H1 (cell line): Measurements from ENCODE around the gene CD300LG. TPM values are rescaled to one million over a fixed set of nuclear protein-coding genes. Genes with fewer than 3 reads are reported as not detected.

Source experiments
- CTCF ChIA-PET: fragments of 300-600 bp; sonication (Branson Sonifier 250); formaldehyde crosslinking; loops from one replicate; lab custom pipeline; 2021; ENCODE audit not compliant: partially characterized antibody; lab: Charles Lee
- POLR2A ChIA-PET: fragments of 300-600 bp; sonication (Branson Sonifier 250); formaldehyde crosslinking; loops from one replicate; lab custom pipeline; 2021; ENCODE audit warnings: inconsistent platforms; ENCODE audit not compliant: partially characterized antibody; lab: Charles Lee
- DNase-seq, 2 experiments: peaks; one replicate each; pipeline versions ENCODE4 v3.0.0 to v3.0.0-alpha.2; 2010 to 2022; ENCODE audit warnings: low spot score in 2 of 2, low read depth in 1 of 2, mixed read lengths in 1 of 2
- FAIRE-seq: peaks from 2 replicates; lab custom pipeline; 2011; peaks lifted over from hg19 to GRCh38; lab: Jason Lieb, UNC
- H2AFZ ChIP-seq: 2 replicates; pipeline ENCODE4 v1.8.1; 2012; ENCODE audit warnings: low read length, inconsistent platforms
- H2AK5ac ChIP-seq: 2 replicates; pipeline ENCODE4 v1.6.1; 2013; ENCODE audit warnings: low read depth, low read length
- H2BK120ac ChIP-seq: replicated peaks from 2 replicates; pipeline ENCODE3; 2013; ENCODE audit warnings: low read depth, low read length, inconsistent platforms
- H2BK12ac ChIP-seq: 2 replicates; pipeline ENCODE4 v1.6.1; 2013; ENCODE audit warnings: low read depth, low read length
- H2BK15ac ChIP-seq: 2 replicates; pipeline ENCODE4 v1.6.1; 2013; ENCODE audit warnings: low read length
- H2BK20ac ChIP-seq: 2 replicates; pipeline ENCODE4 v1.6.1; 2013; ENCODE audit warnings: low read length
- H2BK5ac ChIP-seq: 2 replicates; pipeline ENCODE4 v1.6.1; 2013; ENCODE audit warnings: low read depth, low read length
- H3K14ac ChIP-seq: 2 replicates; pipeline ENCODE4 v1.6.1; 2013; ENCODE audit warnings: inconsistent platforms; ENCODE audit not compliant: insufficient read length
- H3K18ac ChIP-seq: 2 replicates; pipeline ENCODE4 v1.6.1; 2013; ENCODE audit warnings: low read length; ENCODE audit errors: extremely low read depth
- H3K23ac ChIP-seq: 2 replicates; pipeline ENCODE4 v1.6.1; 2013; ENCODE audit warnings: inconsistent platforms; ENCODE audit not compliant: insufficient read length
- H3K23me2 ChIP-seq: 2 replicates; pipeline ENCODE4 v1.6.1; 2013; ENCODE audit warnings: low read depth, low read length
- H3K27ac ChIP-seq: 2 replicates; pipeline ENCODE4 v1.6.1; 2011; ENCODE audit warnings: low read depth, low read length, inconsistent platforms
- H3K27me3 ChIP-seq, 4 experiments: replicated peaks in 1 of 4; 1 replicate in 1 of 4; 2 replicates in 3 of 4; pipeline versions ENCODE4 v1.6.1 to v1.8.1; 2011 to 2013; ENCODE audit warnings: low read length in 3 of 4, mild to moderate bottlenecking in 3 of 4, inconsistent platforms in 2 of 4, mixed read lengths in 2 of 4, moderate library complexity in 1 of 4; ENCODE audit not compliant: control insufficient read depth in 3 of 4, insufficient read depth in 3 of 4; ENCODE audit errors: extremely low read depth in 1 of 4
- H3K36me3 ChIP-seq, 4 experiments: 2 replicates each; pipeline versions ENCODE4 v1.6.1 to v1.8.1; 2011 to 2013; ENCODE audit warnings: mild to moderate bottlenecking in 4 of 4, low read length in 3 of 4, moderate library complexity in 2 of 4, control low read depth in 1 of 4, inconsistent platforms in 1 of 4; ENCODE audit not compliant: insufficient read depth in 4 of 4, control insufficient read depth in 2 of 4
- H3K4ac ChIP-seq: replicated peaks from 2 replicates; pipeline ENCODE3; 2013; ENCODE audit warnings: low read length, low read depth, mixed read lengths, inconsistent platforms; ENCODE audit not compliant: insufficient read length
- H3K4me1 ChIP-seq, 4 experiments: replicated peaks in 1 of 4; 1 replicate in 1 of 4; 2 replicates in 3 of 4; pipeline versions ENCODE4 v1.6.1 to v1.8.1; 2011 to 2013; ENCODE audit warnings: low read length in 3 of 4, inconsistent platforms in 2 of 4, mixed read lengths in 1 of 4; ENCODE audit not compliant: insufficient read depth in 4 of 4, control insufficient read depth in 3 of 4
- H3K4me2 ChIP-seq, 2 experiments: 2 replicates each; pipeline versions ENCODE4 v1.6.1 to v1.8.1; 2011 to 2013; ENCODE audit warnings: low read depth in 2 of 2, low read length in 2 of 2, control low read depth in 1 of 2, inconsistent platforms in 1 of 2, mild to moderate bottlenecking in 1 of 2; ENCODE audit not compliant: insufficient read depth in 1 of 2
- H3K4me3 ChIP-seq, 4 experiments: fragments of 200-600, 300-600 bp in 1 of 4; sonication (generic), shearing (Covaris generic), sonication (Bioruptor Twin) in 1 of 4; 2 replicates each; pipeline versions ENCODE4 v1.5.1 to v1.8.1; 2011 to 2016; ENCODE audit warnings: low read length in 4 of 4, low read depth in 3 of 4, control low read depth in 2 of 4, inconsistent platforms in 2 of 4, mild to moderate bottlenecking in 2 of 4, mixed read lengths in 1 of 4, moderate library complexity in 1 of 4; ENCODE audit not compliant: insufficient read depth in 2 of 4; ENCODE audit errors: extremely low read depth in 1 of 4
- H3K56ac ChIP-seq: replicated peaks from 2 replicates; pipeline ENCODE3; 2013; ENCODE audit warnings: low read depth, mild to moderate bottlenecking, mixed read lengths, low read length, inconsistent platforms; ENCODE audit not compliant: insufficient read length
- H3K79me1 ChIP-seq: 2 replicates; pipeline ENCODE4 v1.6.1; 2013; ENCODE audit warnings: low read depth, low read length, control low read depth
- H3K79me2 ChIP-seq, 2 experiments: 2 replicates each; pipeline versions ENCODE4 v1.6.1 to v1.8.1; 2012 to 2013; ENCODE audit warnings: low read length in 2 of 2, mild to moderate bottlenecking in 2 of 2, inconsistent platforms in 1 of 2; ENCODE audit not compliant: insufficient read depth in 2 of 2, control insufficient read depth in 1 of 2
- H3K9ac ChIP-seq, 4 experiments: replicated peaks in 1 of 4; 1 replicate in 1 of 4; 2 replicates in 3 of 4; pipeline versions ENCODE4 v1.6.1 to v1.8.1; 2011 to 2013; ENCODE audit warnings: low read depth in 3 of 4, low read length in 3 of 4, control low read depth in 2 of 4, mild to moderate bottlenecking in 2 of 4, moderate library complexity in 2 of 4, inconsistent platforms in 1 of 4; ENCODE audit errors: extremely low read depth in 1 of 4
- H3K9me3 ChIP-seq, 2 experiments: 2 replicates each; pipeline versions ENCODE4 v1.6.1 to v1.8.1; 2012 to 2013; ENCODE audit warnings: mild to moderate bottlenecking in 2 of 2, moderate library complexity in 2 of 2, control low read depth in 1 of 2, inconsistent platforms in 1 of 2, low read depth in 1 of 2, low read length in 1 of 2, mixed read lengths in 1 of 2; ENCODE audit not compliant: insufficient read depth in 2 of 2
- H4K20me1 ChIP-seq, 2 experiments: replicated peaks in 1 of 2; 2 replicates each; pipeline versions ENCODE3 to v1.8.1; 2011 to 2013; ENCODE audit warnings: inconsistent platforms in 2 of 2, low read length in 2 of 2, mild to moderate bottlenecking in 1 of 2; ENCODE audit not compliant: insufficient read depth in 2 of 2, control insufficient read depth in 1 of 2
- H4K5ac ChIP-seq: 2 replicates; pipeline ENCODE4 v1.6.1; 2013; ENCODE audit warnings: low read length, low read depth, mixed read lengths, inconsistent platforms; ENCODE audit not compliant: insufficient read length
- H4K8ac ChIP-seq: 2 replicates; pipeline ENCODE4 v1.8.0; 2013; ENCODE audit warnings: mild to moderate bottlenecking, moderate library complexity, low read length, inconsistent platforms; ENCODE audit not compliant: insufficient read depth; ENCODE audit errors: extremely low read depth
- H4K91ac ChIP-seq: replicated peaks from 2 replicates; pipeline ENCODE3; 2013; ENCODE audit warnings: low read length, mixed read lengths, inconsistent platforms; ENCODE audit not compliant: insufficient read length
- CBX8 ChIP-seq: fragments of 300-800, 300-1000 bp; sonication (generic); IDR thresholded peaks from 2 replicates; pipeline ENCODE4 v1.7.1; 2016; ENCODE audit warnings: low read depth, low read length, borderline replicate concordance
- CTBP2 ChIP-seq: IDR thresholded peaks from 2 replicates; pipeline ENCODE4 v1.7.0; 2011; ENCODE audit warnings: borderline replicate concordance, mild to moderate bottlenecking, moderate library complexity, mixed read lengths, low read length; ENCODE audit not compliant: insufficient read depth, insufficient read length
- FOSL1 ChIP-seq: IDR thresholded peaks from 2 replicates; pipeline ENCODE4 v1.6.1; 2011; ENCODE audit warnings: mild to moderate bottlenecking, low read depth, low read length, moderate library complexity; ENCODE audit not compliant: insufficient read depth
- GABPA ChIP-seq: IDR thresholded peaks from 2 replicates; pipeline ENCODE4 v1.6.1; 2011; ENCODE audit warnings: mild to moderate bottlenecking, low read length, moderate library complexity, borderline replicate concordance; ENCODE audit not compliant: insufficient read depth
- KDM4A ChIP-seq: IDR thresholded peaks from one replicate; pipeline ENCODE4 v1.7.1; 2012; ENCODE audit warnings: low read depth, mild to moderate bottlenecking, moderate library complexity, low read length, inconsistent platforms; ENCODE audit not compliant: severe bottlenecking
- MAFK ChIP-seq: IDR thresholded peaks from 2 replicates; pipeline ENCODE4 v1.6.1; 2012; ENCODE audit warnings: low read depth, mild to moderate bottlenecking, improper control_type of control experiment, low read length
- NRF1 ChIP-seq: IDR thresholded peaks from 2 replicates; pipeline ENCODE4 v1.6.1; 2011; ENCODE audit warnings: mild to moderate bottlenecking, low read depth, low read length, improper control_type of control experiment
- RAD21 ChIP-seq, 2 experiments: IDR thresholded peaks in 1 of 2; conservative IDR thresholded peaks in 1 of 2; 2 replicates each; pipeline ENCODE4 v1.6.1; 2011; ENCODE audit warnings: low read depth in 2 of 2, low read length in 2 of 2, improper control_type of control experiment in 1 of 2, inconsistent platforms in 1 of 2, mild to moderate bottlenecking in 1 of 2, moderate library complexity in 1 of 2
- SIRT6 ChIP-seq: IDR thresholded peaks from one replicate; pipeline ENCODE4 v1.7.1; 2012; ENCODE audit warnings: low read length, inconsistent platforms
- SP4 ChIP-seq: IDR thresholded peaks from 2 replicates; pipeline ENCODE4 v1.6.1; 2012; ENCODE audit warnings: low read length, inconsistent platforms
- SRF ChIP-seq: IDR thresholded peaks from 2 replicates; pipeline ENCODE4 v1.6.1; 2011; ENCODE audit warnings: mild to moderate bottlenecking, low read depth, low read length, moderate library complexity
- TAF7 ChIP-seq: optimal IDR thresholded peaks from 2 replicates; pipeline ENCODE3; 2011; ENCODE audit warnings: low read depth, mild to moderate bottlenecking, inconsistent platforms, low read length, moderate library complexity, borderline replicate concordance
- TBP ChIP-seq: IDR thresholded peaks from 2 replicates; pipeline ENCODE4 v1.6.1; 2011; ENCODE audit warnings: low read depth, low read length, improper control_type of control experiment
- whole genome bisulfite sequencing, 2 experiments: shearing (Covaris generic) in 1 of 2; methylation state at CpG; one replicate each; pipeline versions ENCODE4 v1.1.6 to v1.1.7; 2013 to 2015; ENCODE audit warnings: low lambda C conversion rate in 2 of 2, mixed read lengths in 2 of 2, inconsistent platforms in 1 of 2, low coverage in 1 of 2, missing lambda C conversion rate in 1 of 2; ENCODE audit not compliant: insufficient replicate concordance in 2 of 2, insufficient coverage in 1 of 2, insufficient read length in 1 of 2; ENCODE audit errors: extremely low coverage in 1 of 2, missing lambda C conversion rate in 1 of 2; 5-methylcytosine and 5-hydroxymethylcytosine counted together
- polyA plus RNA-seq, 7 experiments: library from polyadenylated mRNA; depleted of rRNA in 3 of 7; stranded (reverse) in 5 of 7; unstranded in 2 of 7; fragments of >200 nt in 5 of 7; fragments of 200-250 nt in 2 of 7; gene quantifications; 1 replicate in 5 of 7; 2 replicates in 1 of 7; 4 replicates in 1 of 7; pipeline versions ENCODE4 v1.2.1 to v1.2.3, GENCODE V29; 2011 to 2013; ENCODE audit warnings: missing spikeins in 2 of 7, mixed read lengths in 2 of 7
- total RNA-seq: library from RNA; stranded (reverse); fragmentation: NEBNext Ultra II Directional; extraction: Animal tissue kit (Norgen Biotek cat#: 25700); gene quantifications from 2 replicates; pipeline ENCODE4 v1.2.1, GENCODE V29; 2021

CD300LG gene
- total and polyA plus RNA-seq, 2 of the 8 experiments (the other 6 are each of a cell fraction or from before 2014, with no cell fraction given): 0.06 TPM; not detected in 1

DNA sequence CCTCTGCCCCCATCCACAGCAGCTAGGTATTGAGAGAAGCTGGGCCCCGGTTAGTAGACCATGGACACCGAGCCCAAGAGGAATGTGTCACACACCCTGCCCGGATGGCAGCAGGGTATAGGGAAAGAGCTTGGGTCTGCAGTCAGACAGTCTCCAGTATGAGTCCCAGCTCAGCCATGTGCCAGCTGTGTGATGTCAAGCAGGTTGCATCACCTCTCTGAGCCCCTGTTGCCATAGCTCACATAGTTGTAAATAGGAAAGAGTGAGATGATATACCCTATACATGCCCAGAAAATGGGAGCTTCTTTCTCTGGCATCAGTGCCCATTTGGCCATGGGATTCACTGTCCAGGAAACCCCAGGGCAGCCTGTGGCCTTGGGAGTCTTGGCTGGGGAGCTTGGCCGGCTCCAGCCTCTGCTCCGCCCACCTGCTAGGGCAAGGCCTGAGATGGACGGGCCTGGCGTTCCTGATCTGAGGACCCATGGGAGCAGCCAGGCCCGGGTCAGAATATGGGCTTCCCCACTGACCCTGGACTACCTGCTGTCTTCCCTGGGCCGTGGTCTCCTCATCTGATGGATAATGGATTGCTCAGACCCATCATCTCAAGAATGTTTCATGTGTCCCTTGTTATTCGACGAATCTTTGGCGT lies 13.2 kb downstream of the CD300LG start:
- no peaks in the 10 kb centered on the region for H3K9me3 ChIP-seq
- H2BK5ac ChIP-seq: no peak overlapping the region
- H3K36me3 ChIP-seq: no peaks in the 10 kb centered on the region
- 88% methylated on average over 12 of the region's 12 CpGs; no CpG with 5 or more reads in 1 of the 2 experiments for WGBS, 2 experiments
- H2BK15ac ChIP-seq: no peak overlapping the region
- H3K27me3 ChIP-seq: no peaks in the 10 kb centered on the region
- H3K4me3 ChIP-seq: no peak overlapping the region
- H3K4ac ChIP-seq: no peak overlapping the region
- H3K56ac ChIP-seq: no peak overlapping the region
- no peak overlapping the region for H4K91ac ChIP-seq
- H4K20me1 ChIP-seq: no peaks in the 10 kb centered on the region
- peaks cover 0 to 4% (median under 1%) of the 10 kb centered on the region in 4 experiments; a peak in 3 of 7 replicates for H3K4me1 ChIP-seq
- H3K23ac ChIP-seq: no peak overlapping the region
- no peak overlapping the region for H3K18ac ChIP-seq
- H2AK5ac ChIP-seq: no peak overlapping the region
- ChIA-PET POLR2A (no interaction called here), CTCF (interaction anchor here (0.6 to 6.0 kb wide), 7 partner anchors 9 to 516 kb away, joined by 3 to 30 read pairs (median 4); partner anchors contain the start of gene CD300LG)
- no peak overlapping the region for H2BK12ac ChIP-seq
- DNase-seq (no peak), FAIRE-seq (no peak)
- no peak overlapping the region for H2AFZ ChIP-seq
- no peak overlapping the region for H2BK20ac ChIP-seq
- H2BK120ac ChIP-seq: no peak overlapping the region
- H3K14ac ChIP-seq: no peak overlapping the region
- H3K4me2 ChIP-seq: no peak overlapping the region
- no peak overlapping the region for H3K27ac ChIP-seq
- no peak overlapping the region for H4K8ac ChIP-seq
- no peak overlapping the region for H4K5ac ChIP-seq
- H3K23me2 ChIP-seq: no peaks in the 10 kb centered on the region
- no peak overlapping the region for H3K9ac ChIP-seq
- H3K79me1 ChIP-seq: no peaks in the 10 kb centered on the region
- H3K79me2 ChIP-seq: no peaks in the 10 kb centered on the region
- TF ChIP-seq SRF (no peak), CTBP2 (no peak), TAF7 (no peak), NRF1 (no peak), MAFK (no peak), GABPA (no peak), CBX8 (no peak), FOSL1 (no peak), TBP (no peak), KDM4A (no peak), SP4 (no peak), RAD21 (IDR thresholded peaks at IDR 0.05 in 1 of 2, conservative IDR thresholded peaks at IDR 0.05 in 1 of 2; ENCODE audit: low read depth in 2 of 2, low read length in 2 of 2) (no peak), SIRT6 (no peak)
